ENCODE data around the gene PIGO.

Gene PIGO

DNA sequence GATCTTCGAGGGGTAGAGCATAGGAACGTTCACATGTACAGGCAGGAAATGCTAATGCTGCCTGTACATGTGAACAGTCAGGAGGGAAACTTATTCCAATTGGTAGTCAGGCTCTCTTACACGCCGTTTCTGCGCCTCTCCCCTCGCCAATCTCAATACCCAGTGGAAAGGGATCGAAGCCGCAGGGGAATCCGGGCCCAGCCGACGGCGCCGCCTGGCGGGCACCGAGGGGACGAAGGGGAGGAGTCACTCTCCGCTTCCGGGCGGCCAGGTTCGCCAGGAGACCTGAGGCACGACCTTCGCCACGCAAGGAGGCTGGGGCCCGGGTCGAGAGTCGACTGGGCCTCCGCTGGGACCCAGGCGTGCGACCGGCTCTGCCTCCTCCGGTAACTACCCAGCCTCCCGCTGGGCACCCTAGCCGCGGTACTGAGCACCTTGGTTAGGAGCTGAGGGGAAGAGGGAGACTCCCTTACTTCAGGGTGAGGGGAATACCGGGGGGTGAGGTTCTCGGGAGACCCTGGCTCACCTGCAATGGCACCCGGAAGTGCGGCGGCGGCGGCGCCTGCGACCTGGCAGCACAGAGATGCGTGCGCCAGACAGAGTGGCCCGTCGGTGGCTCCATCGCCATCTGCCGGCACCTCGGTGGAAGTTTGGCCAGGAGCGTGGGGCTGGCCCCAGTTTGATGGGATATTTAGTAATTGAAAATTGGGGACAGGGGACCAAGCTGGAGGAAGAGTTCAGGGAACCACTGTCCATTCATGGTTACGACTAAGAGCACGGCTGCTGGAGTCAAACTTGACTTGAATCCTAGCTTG is at the start of gene PIGO:
PIGO (minus strand) TSS at position 557 of the 815 bp plus-strand sequence. CDS start 1,026 bp downstream, outside the sequence.
- peak; percentile 81 for FAIRE-seq

GRCh38 chr9:35142037-35142436 is 45.6 kb upstream of the PIGO start:
- no peak for FAIRE-seq

DNA sequence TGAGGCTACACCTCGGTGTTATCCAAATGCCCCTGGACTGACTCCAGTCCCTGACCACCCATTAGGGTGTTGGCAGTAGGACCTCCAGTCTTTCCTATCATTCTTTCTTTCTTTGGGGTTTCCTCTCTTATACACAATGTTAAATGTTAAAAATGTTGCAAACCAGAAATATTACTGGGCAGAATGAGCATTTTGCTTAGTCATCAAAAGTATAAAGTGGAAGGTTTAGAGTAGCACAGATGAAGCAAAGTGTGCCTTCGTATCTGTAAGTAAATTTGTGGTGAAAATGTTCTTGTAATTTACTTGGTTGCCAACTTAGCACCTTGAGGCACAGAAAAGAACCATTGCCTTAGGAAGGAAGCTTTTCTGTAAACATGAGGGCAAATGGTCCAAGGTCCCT is 43.7 kb upstream of the PIGO start:
- no peak for FAIRE-seq

- FAIRE-seq = no peak
These were observed 40.5 kb upstream of the PIGO start for GRCh38 chr9:35136866-35137265.

- no peak for FAIRE-seq
These were observed 39.6 kb upstream of the PIGO start for GRCh38 chr9:35135988-35136387.

GRCh38 chr9:35134920-35135319 is 38.5 kb upstream of the PIGO start:
- FAIRE-seq = no peak

GRCh38 chr9:35116898-35117551 is 20.6 kb upstream of the PIGO start:
- peak; percentile 87 for FAIRE-seq

- FAIRE-seq = no peak
These were observed 20.1 kb upstream of the PIGO start for GRCh38 chr9:35116539-35116897.

- peak; percentile 96 for FAIRE-seq
These were observed 19.5 kb upstream of the PIGO start, which contains the start of gene ATOSB for GRCh38 chr9:35115680-35116538. ATOSB (minus strand) TSS chr9:35115862; CDS start chr9:35108274, 7,588 bp downstream.

GRCh38 chr9:35114840-35115628 is 18.6 kb upstream of the PIGO start:
- no peak for FAIRE-seq

DNA sequence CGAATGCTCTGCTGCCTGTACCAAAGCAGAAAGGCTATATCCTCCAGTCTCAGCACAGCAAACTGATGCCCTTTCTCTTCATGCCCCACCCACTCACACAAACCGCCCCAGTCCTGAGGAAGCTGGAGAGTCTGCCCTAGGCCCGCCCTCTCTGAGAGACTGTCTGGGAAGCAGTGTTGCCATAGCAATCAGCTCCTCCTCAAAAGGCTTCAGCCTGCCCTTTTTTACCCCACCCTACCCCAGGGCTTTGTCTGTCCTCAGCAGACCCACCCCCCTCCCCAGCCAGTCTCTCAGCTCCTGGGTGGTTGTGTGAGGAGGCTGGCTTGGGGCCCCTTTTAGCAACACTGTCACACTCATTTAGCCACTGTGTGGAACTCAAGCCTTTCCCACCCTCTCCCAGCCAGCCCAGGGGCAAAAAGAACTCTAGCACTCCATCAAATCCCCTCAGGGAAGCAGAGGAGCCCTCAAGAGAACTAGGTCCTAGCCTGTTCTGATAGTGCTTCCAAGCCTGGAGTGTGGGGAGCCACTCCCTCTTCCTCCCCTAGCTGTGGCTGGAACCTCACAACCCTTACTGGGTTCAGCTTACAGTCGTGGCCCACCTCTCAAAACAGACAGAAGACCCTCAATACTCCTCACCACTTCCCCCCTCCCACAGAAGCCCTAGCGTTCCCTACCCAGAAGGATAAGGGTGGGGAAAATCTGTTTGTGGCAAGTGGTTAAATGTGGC is 17.9 kb upstream of the PIGO start:
- peak; percentile 92 for FAIRE-seq

GRCh38 chr9:35112257-35113020 is 16.0 kb upstream of the PIGO start:
- FAIRE-seq = no peak

DNA sequence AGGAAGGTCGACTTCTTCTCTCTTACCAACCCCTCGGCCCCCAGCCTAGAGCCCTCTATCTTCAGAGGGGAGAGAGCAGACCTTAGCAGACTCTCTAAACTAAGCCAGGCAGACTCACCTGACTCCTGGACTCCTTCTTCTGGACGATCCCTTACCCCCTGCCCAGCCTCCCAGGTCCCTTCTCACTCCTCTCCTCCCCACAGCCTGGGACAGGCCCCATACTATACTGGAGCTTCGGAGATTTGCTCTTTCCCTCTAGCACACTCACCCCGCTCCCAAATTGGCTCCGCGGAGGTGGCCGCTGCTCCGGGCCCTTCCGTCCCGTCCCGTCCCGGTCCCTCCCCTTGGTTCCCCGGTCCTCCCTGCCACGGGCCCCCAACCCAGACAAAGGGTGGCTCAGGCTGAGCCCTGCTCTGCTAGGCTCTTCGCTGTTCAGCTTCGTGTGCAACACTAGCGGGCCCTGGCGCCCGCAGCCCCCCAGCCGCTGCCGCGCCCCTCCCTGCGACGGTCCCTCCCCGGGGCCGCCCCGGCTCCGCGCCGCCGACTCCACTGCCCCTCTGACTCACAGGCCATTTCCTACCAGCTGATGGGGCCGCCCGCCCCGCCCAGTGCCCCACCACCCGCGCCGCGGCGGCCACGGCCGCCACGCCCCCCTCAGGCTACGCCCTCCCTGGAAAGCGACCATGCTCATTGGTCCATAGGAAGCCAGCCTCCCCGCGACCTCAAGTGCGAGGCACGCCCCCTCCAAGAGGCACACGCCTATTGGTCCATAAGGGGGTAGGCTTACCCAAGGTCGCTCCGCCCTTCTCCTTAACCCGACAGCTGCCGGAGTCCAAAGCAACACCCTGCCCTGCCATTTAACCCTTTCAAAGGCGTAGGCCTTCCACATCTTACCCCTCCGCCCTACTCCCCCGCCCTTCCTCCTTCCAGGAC is 14.9 kb upstream of the PIGO start:
- FAIRE-seq = peak; percentile 96

GRCh38 chr9:35110327-35110761 is 14.0 kb upstream of the PIGO start:
- FAIRE-seq = no peak

- no peak for FAIRE-seq
These were observed 12.7 kb upstream of the PIGO start for GRCh38 chr9:35108946-35109575.

- FAIRE-seq = no peak
These were observed 12.1 kb upstream of the PIGO start for GRCh38 chr9:35108461-35108860.

DNA sequence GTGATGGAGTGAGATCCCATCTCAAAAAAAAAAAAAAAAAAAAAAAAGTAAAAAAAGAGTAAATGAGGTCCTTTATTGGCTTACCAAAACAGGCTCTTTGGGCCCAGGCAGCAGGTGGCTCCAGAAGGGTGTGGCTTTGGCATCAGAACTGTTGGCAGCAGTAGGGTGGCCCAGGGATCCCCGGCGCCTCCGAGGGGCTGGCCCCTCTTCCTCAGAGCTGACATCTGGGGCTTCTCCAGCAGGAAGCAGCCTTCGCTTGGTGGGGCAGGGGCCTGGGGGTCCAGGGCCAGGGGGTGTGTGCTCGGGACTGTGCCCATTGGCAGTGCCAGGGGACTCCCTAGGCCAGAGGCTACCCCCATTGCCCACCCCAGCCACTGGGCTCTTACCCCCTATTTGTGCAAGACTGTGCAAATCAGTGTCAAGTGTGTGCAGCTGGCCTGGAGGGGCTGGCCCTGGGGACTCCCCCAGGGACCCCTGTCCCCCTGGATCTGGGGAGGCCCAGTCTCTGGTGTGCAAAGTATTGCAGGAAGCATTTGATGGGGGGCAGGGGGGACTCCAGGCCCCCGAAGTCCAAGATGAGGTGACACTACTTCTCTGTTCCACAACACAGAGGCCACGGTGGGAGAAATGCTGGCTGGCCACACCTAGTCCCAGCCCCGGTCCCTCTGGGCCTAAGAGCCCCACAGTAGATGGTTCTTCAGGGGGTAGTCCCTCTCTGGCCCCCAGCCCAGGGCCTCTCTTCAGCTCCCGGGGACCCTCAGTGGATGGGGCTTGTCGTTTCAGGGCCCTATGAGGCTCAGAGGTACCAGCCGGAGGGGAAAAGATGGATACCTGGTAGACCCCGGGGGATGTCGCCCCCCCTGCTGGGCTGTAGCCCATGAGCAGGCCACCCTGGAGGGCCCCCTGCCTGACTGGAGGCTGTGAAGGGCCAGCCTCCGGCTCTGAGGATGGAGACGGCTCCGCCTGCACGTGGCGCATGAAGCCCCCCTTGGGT is 11.2 kb upstream of the PIGO start:
- FAIRE-seq = no peak

DNA sequence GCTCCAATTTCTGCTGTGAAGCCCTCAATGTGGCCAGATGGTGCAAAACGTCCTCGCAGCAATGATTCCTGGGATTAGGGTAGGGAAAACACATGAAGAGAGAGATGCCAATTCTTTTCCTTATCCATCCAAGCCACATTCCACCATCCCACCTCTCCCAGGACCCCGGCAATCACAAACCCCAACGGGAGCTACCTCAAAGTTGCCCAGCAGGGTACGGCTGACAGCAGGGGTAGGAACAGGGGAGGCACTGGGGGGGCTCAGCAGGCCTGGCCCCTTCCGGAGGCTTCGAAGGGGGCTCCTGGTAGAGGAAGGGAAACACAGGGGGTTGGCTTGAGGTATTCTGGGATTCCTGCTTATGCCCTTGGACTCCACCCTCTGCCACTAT is 9.9 kb upstream of the PIGO start:
- FAIRE-seq = no peak

Measured in G401.6 (cell line).